SK-N-SH treated with all-trans-retinoic acid at 6 μM for 48 hours (cell line): ENCODE data around the gene GPR62.

Experiments
- ATAC-seq: fragments of 200-7000 bp; cut with Tn5 transposase; 3 replicates; pipeline ENCODE4 v1.9.1; 2020; ENCODE audit warnings: mild to moderate bottlenecking, moderate library complexity
- BACH2 ChIP-seq: fragments of 250-450 bp; sonication (Bioruptor Pico); IDR thresholded peaks from 2 replicates; pipeline ENCODE4 v1.9.0; 2021; ENCODE audit warnings: mild to moderate bottlenecking, borderline replicate concordance
- CSDC2 ChIP-seq: fragments of 250-450 bp; sonication (Bioruptor Pico); IDR thresholded peaks from 2 replicates; pipeline ENCODE4 v1.5.0; 2020; ENCODE audit warnings: mild to moderate bottlenecking, moderate library complexity
- CSRNP3 ChIP-seq: fragments of 250-450 bp; sonication (Bioruptor Pico); IDR thresholded peaks from 2 replicates; pipeline ENCODE4 v1.5.1; 2021; ENCODE audit warnings: mild to moderate bottlenecking, moderate library complexity
- ESRRG ChIP-seq: fragments of 250-450 bp; sonication (Bioruptor Pico); IDR thresholded peaks from 2 replicates; pipeline ENCODE4 v1.6.1; 2021; ENCODE audit warnings: mild to moderate bottlenecking
- GLIS3 ChIP-seq: fragments of 250-450 bp; sonication (Bioruptor Pico); IDR thresholded peaks from 2 replicates; pipeline ENCODE4 v1.5.0; 2020; ENCODE audit warnings: mild to moderate bottlenecking, moderate library complexity
- ISL1 ChIP-seq: fragments of 250-450 bp; sonication (Bioruptor Pico); IDR thresholded peaks from 2 replicates; pipeline ENCODE4 v2.1.2; 2022; ENCODE audit warnings: mild to moderate bottlenecking, moderate library complexity
- OSR1 ChIP-seq: fragments of 250-450 bp; sonication (Bioruptor Pico); IDR thresholded peaks from 2 replicates; pipeline ENCODE4 v1.8.0; 2022; ENCODE audit warnings: moderate library complexity, mild to moderate bottlenecking, inconsistent platforms
- PATZ1 ChIP-seq: fragments of 250-450 bp; sonication (Bioruptor Pico); IDR thresholded peaks from 2 replicates; pipeline ENCODE4 v1.8.0; 2020; ENCODE audit warnings: mild to moderate bottlenecking, moderate library complexity, borderline replicate concordance
- POU6F1 ChIP-seq: fragments of 250-450 bp; sonication (Bioruptor Pico); IDR thresholded peaks from 2 replicates; pipeline ENCODE4 v1.8.0; 2021; ENCODE audit warnings: low read depth, mild to moderate bottlenecking, moderate library complexity, borderline replicate concordance
- PPARA ChIP-seq: fragments of 250-450 bp; sonication (Bioruptor Pico); IDR thresholded peaks from 2 replicates; pipeline ENCODE4 v1.5.0; 2020; ENCODE audit warnings: mild to moderate bottlenecking, borderline replicate concordance
- RARB ChIP-seq: fragments of 250-450 bp; sonication (Bioruptor Pico); IDR thresholded peaks from 2 replicates; pipeline ENCODE4 v1.8.0; 2021; ENCODE audit warnings: mild to moderate bottlenecking, moderate library complexity
- SNAI2 ChIP-seq: fragments of 250-450 bp; sonication (Bioruptor Pico); IDR thresholded peaks from 2 replicates; pipeline ENCODE4 v1.5.0; 2020; ENCODE audit warnings: mild to moderate bottlenecking, moderate library complexity
- TCF4 ChIP-seq: fragments of 250-450 bp; sonication (Bioruptor Pico); IDR thresholded peaks from 2 replicates; pipeline ENCODE4 v1.8.0; 2021; ENCODE audit warnings: mild to moderate bottlenecking, moderate library complexity, borderline replicate concordance
- TOX ChIP-seq: fragments of 250-450 bp; sonication (Bioruptor Pico); IDR thresholded peaks from 2 replicates; pipeline ENCODE4 v1.8.0; 2021; ENCODE audit warnings: mild to moderate bottlenecking, moderate library complexity, borderline replicate concordance
- TSHZ2 ChIP-seq: fragments of 250-450 bp; sonication (Bioruptor Pico); IDR thresholded peaks from 2 replicates; pipeline ENCODE4 v1.5.0; 2020; ENCODE audit warnings: mild to moderate bottlenecking, moderate library complexity
- ZC3H10 ChIP-seq: fragments of 250-450 bp; sonication (Bioruptor Pico); IDR thresholded peaks from 2 replicates; pipeline ENCODE4 v1.5.1; 2021; ENCODE audit warnings: mild to moderate bottlenecking, moderate library complexity
- ZFP3 ChIP-seq: fragments of 250-450 bp; sonication (Bioruptor Pico); IDR thresholded peaks from 2 replicates; pipeline ENCODE4 v1.5.0; 2020; ENCODE audit warnings: mild to moderate bottlenecking, moderate library complexity
- ZFP30 ChIP-seq: fragments of 450-650 bp; formaldehyde crosslinking; IDR thresholded peaks from 2 replicates; pipeline ENCODE4 v1.5.0; 2022; ENCODE audit warnings: mild to moderate bottlenecking, moderate library complexity
- ZNF565 ChIP-seq: fragments of 450-650 bp; formaldehyde crosslinking; conservative IDR thresholded peaks from 2 replicates; pipeline ENCODE4 v1.5.0; 2020; ENCODE audit warnings: low read depth, mild to moderate bottlenecking, moderate library complexity
- ZNF70 ChIP-seq: fragments of 450-650 bp; formaldehyde crosslinking; IDR thresholded peaks from 2 replicates; pipeline ENCODE4 v1.5.0; 2020; ENCODE audit warnings: mild to moderate bottlenecking, moderate library complexity
- ZNF8 ChIP-seq: fragments of 450-650 bp; formaldehyde crosslinking; IDR thresholded peaks from 2 replicates; pipeline ENCODE4 v1.5.0; 2020; ENCODE audit warnings: mild to moderate bottlenecking, moderate library complexity

The GPR62 gene

GRCh38 chr3:51954105-51954504 is 1.1 kb upstream of the GPR62 start:
- TF ChIP-seq PATZ1 (no peak), TSHZ2 (CRISPR knock-in tag) (no peak), POU6F1 (CRISPR knock-in tag) (no peak)
- TF ChIP-seq, all 23 proteins: peak for 0
- no peak for ATAC-seq

- ATAC-seq: no peak
- no peak for TF ChIP-seq TOX (CRISPR knock-in tag)
These were observed 468 bp upstream of the GPR62 start for GRCh38 chr3:51954713-51955112.

GRCh38 chr3:51955893-51956770 is 951 bp downstream of the GPR62 start:
- ATAC-seq: peak; percentile 36
- TF ChIP-seq CSDC2 (CRISPR knock-in tag) (no peak), ESRRG (CRISPR knock-in tag) (no peak), PATZ1 (no peak), OSR1 (CRISPR knock-in tag) (no peak), TCF4 (CRISPR knock-in tag) (no peak), ZNF70 (CRISPR knock-in tag) (no peak), GLIS3 (CRISPR knock-in tag) (no peak), ZFP3 (CRISPR knock-in tag) (no peak), ZC3H10 (CRISPR knock-in tag) (no peak), TOX (CRISPR knock-in tag) (no peak), SNAI2 (no peak), CSRNP3 (no peak), BACH2 (CRISPR knock-in tag) (no peak), POU6F1 (CRISPR knock-in tag) (no peak), ZNF8 (CRISPR knock-in tag) (no peak), ISL1 (no peak), ZFP30 (CRISPR knock-in tag) (no peak), PPARA (no peak), ZNF565 (CRISPR knock-in tag) (no peak), RARB (CRISPR knock-in tag) (no peak)
- TF ChIP-seq, all 23 proteins: peak for 0
